Naive B cell (primary cell): ENCODE data around the gene SSUH2. TPM values are rescaled to one million over a fixed set of nuclear protein-coding genes. Genes with fewer than 3 reads are reported as not detected.

Experiments used
- ATAC-seq, 2 donors: fragments of 150-1000 bp; cut with Tn5 transposase; 2 replicates each; pipeline ENCODE4 v1.10.0; 2021; ENCODE audit warnings: low read depth in 2 of 2, mild to moderate bottlenecking in 2 of 2, moderate library complexity in 2 of 2
- DNase-seq: peaks from one replicate; pipeline ENCODE4 v3.0.0; 2022
- H3K27ac Mint-ChIP-seq, 6 donors: one replicate each; pipeline ENCODE4 v1.8.0; 2020 to 2022; ENCODE audit warnings: mild to moderate bottlenecking in 6 of 6, mixed read lengths in 6 of 6, moderate library complexity in 5 of 6, inconsistent platforms in 2 of 6
- H3K27me3 Mint-ChIP-seq, 3 donors: one replicate each; pipeline ENCODE4 v1.8.0; 2021 to 2022; ENCODE audit warnings: mixed read lengths in 3 of 3, mild to moderate bottlenecking in 1 of 3
- H3K36me3 Mint-ChIP-seq, 2 donors: one replicate each; pipeline ENCODE4 v1.8.0; 2020 to 2022; ENCODE audit warnings: mixed read lengths in 2 of 2, inconsistent platforms in 1 of 2, mild to moderate bottlenecking in 1 of 2
- H3K4me1 Mint-ChIP-seq, 3 donors: one replicate each; pipeline ENCODE4 v1.8.0; 2020 to 2022; ENCODE audit warnings: mixed read lengths in 3 of 3, inconsistent platforms in 1 of 3, mild to moderate bottlenecking in 1 of 3, moderate library complexity in 1 of 3
- H3K4me3 Mint-ChIP-seq, 8 donors: one replicate each; pipeline ENCODE4 v1.8.0; 2020 to 2022; ENCODE audit warnings: mild to moderate bottlenecking in 8 of 8, mixed read lengths in 8 of 8, moderate library complexity in 8 of 8, inconsistent platforms in 2 of 8
- H3K9me3 Mint-ChIP-seq, 7 donors: one replicate each; pipeline ENCODE4 v1.8.0; 2020 to 2022; ENCODE audit warnings: mixed read lengths in 7 of 7, mild to moderate bottlenecking in 5 of 7, inconsistent platforms in 2 of 7, moderate library complexity in 1 of 7
- polyA plus RNA-seq, 6 donors: library from polyadenylated mRNA; unstranded; fragments of 300-500 nt; fragmentation: Illumina TruSeq; gene quantifications; one replicate each; pipeline ENCODE4 v1.2.3, GENCODE V29; 2021; ENCODE audit warnings: low read depth in 6 of 6

SSUH2 gene
- polyA plus RNA-seq, 6 donors from 2014 or later = not detected

GRCh38 chr3:8608041-8608790, 36.4 kb downstream of the SSUH2 start:
- Mint-ChIP-seq H3K27me3 (peaks cover 0 to 21% (median 14%) of the 10 kb centered on the region in 3 donors), H3K4me3 (peak overlapping the region in 1 of 8 donors; percentile 29), H3K4me1 (peaks cover 0 to 2% (median 0%) of the 10 kb centered on the region in 3 donors), H3K36me3 (no peaks in the 10 kb centered on the region), H3K9me3 (peaks cover 0 to 5% (median under 1%) of the 10 kb centered on the region in 7 donors), H3K27ac (no peak overlapping the region)
- DNase-seq (no peak), ATAC-seq (no peak)

GRCh38 chr3:8607234-8608040, 37.2 kb downstream of the SSUH2 start:
- Mint-ChIP-seq H3K36me3 (no peaks in the 10 kb centered on the region), H3K27ac (no peak overlapping the region), H3K4me1 (peaks cover 0 to 2% (median 0%) of the 10 kb centered on the region in 3 donors), H3K4me3 (no peak overlapping the region), H3K27me3 (peaks cover 0 to 21% (median 14%) of the 10 kb centered on the region in 3 donors), H3K9me3 (peaks cover 0 to 5% (median 1%) of the 10 kb centered on the region in 7 donors)
- DNase-seq (no peak), ATAC-seq (no peak)

- H3K9me3 Mint-ChIP-seq = peaks cover 0 to 5% (median 1%) of the 10 kb centered on the region in 7 donors
- DNase-seq (no peak), ATAC-seq (no peak)
- H3K4me1 Mint-ChIP-seq = peaks cover 0 to 2% (median 0%) of the 10 kb centered on the region in 3 donors
- H3K27ac Mint-ChIP-seq = no peak overlapping the region
- no peaks in the 10 kb centered on the region for H3K36me3 Mint-ChIP-seq
- H3K4me3 Mint-ChIP-seq = no peak overlapping the region
- H3K27me3 Mint-ChIP-seq = peaks cover 0 to 21% (median 14%) of the 10 kb centered on the region in 3 donors
Observed at GRCh38 chr3:8606701-8607231, 37.8 kb downstream of the SSUH2 start.

- peaks cover 0 to 12% (median 10%) of the 10 kb centered on the region in 3 donors for H3K27me3 Mint-ChIP-seq
- no peak overlapping the region for H3K27ac Mint-ChIP-seq
- H3K36me3 Mint-ChIP-seq = no peaks in the 10 kb centered on the region
- DNase-seq (no peak), ATAC-seq (no peak)
- peaks cover 0 to 5% (median 0%) of the 10 kb centered on the region in 7 donors for H3K9me3 Mint-ChIP-seq
- H3K4me1 Mint-ChIP-seq = peaks cover 0 to 2% (median 0%) of the 10 kb centered on the region in 3 donors
- no peak overlapping the region for H3K4me3 Mint-ChIP-seq
Observed at GRCh38 chr3:8604988-8605387, 39.6 kb downstream of the SSUH2 start.

- Mint-ChIP-seq H3K36me3 (no peaks in the 10 kb centered on the region), H3K27me3 (peaks cover 0 to 10% (median 10%) of the 10 kb centered on the region in 3 donors), H3K9me3 (peaks cover 0 to 5% (median 0%) of the 10 kb centered on the region in 7 donors), H3K27ac (no peak overlapping the region), H3K4me3 (no peak overlapping the region), H3K4me1 (peaks cover 0 to 2% (median 0%) of the 10 kb centered on the region in 3 donors)
- no peak for ATAC-seq
- DNase-seq = no peak
Observed at GRCh38 chr3:8604006-8604405, 40.6 kb downstream of the SSUH2 start.

- Mint-ChIP-seq H3K4me1 (no peaks in the 10 kb centered on the region), H3K9me3 (peaks cover 0 to 5% (median 0%) of the 10 kb centered on the region in 7 donors), H3K4me3 (no peak overlapping the region), H3K27me3 (peaks cover 0 to 10% (median 7%) of the 10 kb centered on the region in 3 donors), H3K36me3 (no peaks in the 10 kb centered on the region), H3K27ac (no peak overlapping the region)
- no peak for DNase-seq
- no peak for ATAC-seq
Observed at GRCh38 chr3:8603115-8603710, 41.4 kb downstream of the SSUH2 start.

- Mint-ChIP-seq H3K4me1 (no peaks in the 10 kb centered on the region), H3K4me3 (no peak overlapping the region), H3K27me3 (no peaks in the 10 kb centered on the region), H3K9me3 (peaks cover 0 to 5% (median 0%) of the 10 kb centered on the region in 7 donors), H3K27ac (no peak overlapping the region), H3K36me3 (no peaks in the 10 kb centered on the region)
- ATAC-seq (no peak), DNase-seq (no peak)
Observed at GRCh38 chr3:8600457-8600856, 44.1 kb downstream of the SSUH2 start.

GRCh38 chr3:8599146-8599545, 45.5 kb downstream of the SSUH2 start:
- no peak for DNase-seq
- H3K4me3 Mint-ChIP-seq = no peak overlapping the region
- ATAC-seq = no peak
- peaks cover 0 to 4% (median 0%) of the 10 kb centered on the region in 3 donors for H3K27me3 Mint-ChIP-seq
- H3K27ac Mint-ChIP-seq = no peak overlapping the region
- H3K4me1 Mint-ChIP-seq = no peaks in the 10 kb centered on the region
- H3K36me3 Mint-ChIP-seq = no peaks in the 10 kb centered on the region
- H3K9me3 Mint-ChIP-seq = peaks cover 0 to 5% (median 0%) of the 10 kb centered on the region in 7 donors

- no peaks in the 10 kb centered on the region for H3K9me3 Mint-ChIP-seq
- H3K4me1 Mint-ChIP-seq = no peaks in the 10 kb centered on the region
- no peak overlapping the region for H3K4me3 Mint-ChIP-seq
- no peaks in the 10 kb centered on the region for H3K36me3 Mint-ChIP-seq
- ATAC-seq = no peak
- DNase-seq = no peak
- no peak overlapping the region for H3K27ac Mint-ChIP-seq
- peaks cover 0 to 4% (median 0%) of the 10 kb centered on the region in 3 donors for H3K27me3 Mint-ChIP-seq
Observed at GRCh38 chr3:8597219-8597853, 47.3 kb downstream of the SSUH2 start.

- no peak for ATAC-seq
- no peaks in the 10 kb centered on the region for H3K4me1 Mint-ChIP-seq
- no peaks in the 10 kb centered on the region for H3K36me3 Mint-ChIP-seq
Observed at GRCh38 chr3:8596321-8597218, 48.0 kb downstream of the SSUH2 start.

GRCh38 chr3:8595695-8596115, 48.9 kb downstream of the SSUH2 start:
- DNase-seq (no peak), ATAC-seq (no peak)
- Mint-ChIP-seq H3K4me3 (peak overlapping the region in 1 of 8 donors; percentile 22), H3K27ac (no peak overlapping the region), H3K9me3 (no peaks in the 10 kb centered on the region), H3K27me3 (peaks cover 0 to 4% (median 0%) of the 10 kb centered on the region in 3 donors), H3K36me3 (no peaks in the 10 kb centered on the region), H3K4me1 (no peaks in the 10 kb centered on the region)

More at GRCh38 chr3:8596321-8597218, 48.0 kb downstream of the SSUH2 start:
- Mint-ChIP-seq H3K27me3 (peaks cover 0 to 4% (median 0%) of the 10 kb centered on the region in 3 donors), H3K27ac (no peak overlapping the region), H3K4me3 (no peak overlapping the region), H3K9me3 (no peaks in the 10 kb centered on the region)
- no peak for DNase-seq

GRCh38 chr3:8595252-8595651, 49.3 kb downstream of the SSUH2 start:
- Mint-ChIP-seq H3K27me3 (peaks cover 0 to 4% (median 0%) of the 10 kb centered on the region in 3 donors), H3K4me3 (no peak overlapping the region), H3K27ac (no peak overlapping the region), H3K4me1 (no peaks in the 10 kb centered on the region), H3K36me3 (no peaks in the 10 kb centered on the region), H3K9me3 (no peaks in the 10 kb centered on the region)
- ATAC-seq = no peak
- DNase-seq = no peak
